K562 (cell line): ENCODE measurements around the gene CRIM1. TPM values are rescaled to one million over a fixed set of nuclear protein-coding genes. Genes with fewer than 3 reads are reported as not detected.

ENCODE experiments used
- ATAC-seq: fragments of 200-7000 bp; cut with Tn5 transposase; 3 replicates; pipeline ENCODE4 v1.9.1; 2020; ENCODE audit warnings: moderate library complexity
- BruUV-seq: library from RNA; stranded (reverse); fragments of 400-500 nt; replicated peaks from 2 replicates; lab custom pipeline; 2021; lab: Mats Ljungman, UMichigan
- CTCF ChIA-PET: fragments of 300-600 bp; formaldehyde crosslinking; extraction: SDS; loops from one replicate; lab custom pipeline; 2021; ENCODE audit warnings: low intra/inter-chr PET ratio; lab: Yijun Ruan, JAX
- POLR2A ChIA-PET: fragments of 300-600, 350-650 bp; sonication (Branson Sonifier 250); formaldehyde crosslinking; extraction: SDS; loops from one replicate; lab custom pipeline; 2021; ENCODE audit warnings: antibody characterized with exemption, inconsistent platforms; lab: Yijun Ruan, JAX
- DNase-seq, 4 experiments: peaks; one replicate each; pipeline versions ENCODE4 v3.0.0 to v3.0.0-alpha.2; 2011 to 2018; ENCODE audit warnings: low spot score in 3 of 4, mixed read lengths in 3 of 4; ENCODE audit errors: extremely low read depth in 1 of 4
- FAIRE-seq: peaks from 2 replicates; lab custom pipeline; 2011; peaks lifted over from hg19 to GRCh38; lab: Jason Lieb, UNC
- H2AFZ ChIP-seq: 2 replicates; pipeline ENCODE4 v1.6.0; 2011; ENCODE audit warnings: low read depth, low read length, control low read depth, inconsistent platforms
- H3K27ac ChIP-seq: fragments of 200-600 bp; 3 replicates; pipeline ENCODE4 v1.8.0; 2011; ENCODE audit warnings: low read depth, mild to moderate bottlenecking, control low read depth, inconsistent platforms, low read length, moderate library complexity, mixed read lengths; ENCODE audit errors: extremely low read depth
- H3K27me3 ChIP-seq, 2 experiments: fragments of 300-600 bp in 1 of 2; 2 replicates in 1 of 2; 3 replicates in 1 of 2; pipeline versions ENCODE4 v1.6.0 to v1.8.0; 2011; ENCODE audit warnings: inconsistent platforms in 2 of 2, low read length in 2 of 2, mild to moderate bottlenecking in 1 of 2, mixed read lengths in 1 of 2, moderate library complexity in 1 of 2; ENCODE audit not compliant: control insufficient read depth in 2 of 2, insufficient read depth in 2 of 2
- H3K36me3 ChIP-seq: fragments of 300-600 bp; 3 replicates; pipeline ENCODE4 v1.8.0; 2011; ENCODE audit warnings: mild to moderate bottlenecking, low read length, inconsistent platforms; ENCODE audit not compliant: control insufficient read depth, insufficient read depth
- H3K4me1 ChIP-seq, 2 experiments: fragments of 200-600 bp in 1 of 2; replicated peaks in 1 of 2; 2 replicates in 1 of 2; 3 replicates in 1 of 2; pipeline versions ENCODE4 v1.5.1 to v1.8.0; 2011; ENCODE audit warnings: inconsistent platforms in 2 of 2, low read length in 2 of 2, mild to moderate bottlenecking in 1 of 2, mixed read lengths in 1 of 2, moderate library complexity in 1 of 2; ENCODE audit not compliant: control insufficient read depth in 2 of 2, insufficient read depth in 2 of 2
- H3K4me2 ChIP-seq: 2 replicates; pipeline ENCODE4 v1.6.1; 2011; ENCODE audit warnings: low read length, control low read depth, inconsistent platforms, mixed read lengths; ENCODE audit not compliant: insufficient read depth
- H3K4me3 ChIP-seq: fragments of 200-600 bp; sonication (generic), shearing (Covaris generic); 2 replicates; pipeline ENCODE4 v1.5.1; 2016; ENCODE audit warnings: control low read depth, inconsistent platforms
- H3K79me2 ChIP-seq: fragments of 200-600 bp; 3 replicates; pipeline ENCODE4 v1.8.0; 2011; ENCODE audit warnings: low read length, inconsistent platforms; ENCODE audit not compliant: control insufficient read depth, insufficient read depth
- H3K9ac ChIP-seq, 2 experiments: 2 replicates each; pipeline versions ENCODE4 v1.6.0 to v1.6.1; 2011; ENCODE audit warnings: low read depth in 2 of 2, low read length in 2 of 2, control low read depth in 1 of 2, inconsistent platforms in 1 of 2, mild to moderate bottlenecking in 1 of 2, mixed read lengths in 1 of 2; ENCODE audit not compliant: insufficient read depth in 1 of 2
- H3K9me1 ChIP-seq: one replicate; pipeline ENCODE4 v1.6.0; 2011; ENCODE audit warnings: inconsistent platforms, mild to moderate bottlenecking, low read length, moderate library complexity; ENCODE audit not compliant: control insufficient read depth, insufficient read depth
- H3K9me3 ChIP-seq: replicated peaks from 2 replicates; pipeline ENCODE4 v1.5.1; 2011; ENCODE audit warnings: low read depth, low read length, inconsistent platforms; ENCODE audit not compliant: control insufficient read depth, insufficient read depth
- H4K20me1 ChIP-seq: replicated peaks from 2 replicates; pipeline ENCODE4 v1.6.1; 2011; ENCODE audit warnings: low read length, inconsistent platforms, mixed read lengths; ENCODE audit not compliant: control insufficient read depth, insufficient read depth
- CCAR2 ChIP-seq: fragments of 200-400 bp; formaldehyde crosslinking; IDR thresholded peaks from 2 replicates; pipeline ENCODE4 v1.6.1; 2017; ENCODE audit warnings: mild to moderate bottlenecking, low read depth, low read length
- GATAD2A ChIP-seq: fragments of 450-650 bp; IDR thresholded peaks from 2 replicates; pipeline ENCODE4 v1.6.1; 2017
- KLF1 ChIP-seq: fragments of 450-650 bp; IDR thresholded peaks from 2 replicates; pipeline ENCODE4 v1.6.1; 2016; ENCODE audit warnings: missing genetic modification characterization, missing compliant biosample characterization
- KLF16 ChIP-seq: IDR thresholded peaks from 2 replicates; pipeline ENCODE4 v1.6.1; 2016; ENCODE audit warnings: antibody characterized with exemption
- PHB ChIP-seq: fragments of 250-450 bp; sonication (Bioruptor Pico); IDR thresholded peaks from 2 replicates; pipeline ENCODE4 v1.5.0; 2021
- SMARCA4 ChIP-seq: fragments of 450-650 bp; IDR thresholded peaks from 2 replicates; pipeline ENCODE4 v1.6.1; 2016
- SUPT5H ChIP-seq: fragments of 450-650 bp; IDR thresholded peaks from 2 replicates; pipeline ENCODE4 v1.6.1; 2016
- U2AF1 ChIP-seq: fragments of 200-400 bp; formaldehyde crosslinking; optimal IDR thresholded peaks from 2 replicates; pipeline ENCODE3; 2017; ENCODE audit warnings: mild to moderate bottlenecking, low read depth, low read length, moderate library complexity
- ZNF436 ChIP-seq: fragments of 250-450, 450-650 bp; sonication (Bioruptor Pico); formaldehyde crosslinking; IDR thresholded peaks from 2 replicates; pipeline ENCODE4 v1.7.0; 2020; ENCODE audit warnings: mild to moderate bottlenecking
- ZNF586 ChIP-seq: fragments of 450-650 bp; formaldehyde crosslinking; conservative IDR thresholded peaks from 2 replicates; pipeline ENCODE4 v1.4.0; 2020; ENCODE audit warnings: mild to moderate bottlenecking, moderate library complexity
- ZNF778 ChIP-seq: fragments of 450-650 bp; formaldehyde crosslinking; IDR thresholded peaks from 2 replicates; pipeline ENCODE4 v1.4.0; 2020; ENCODE audit warnings: mild to moderate bottlenecking, moderate library complexity
- WGBS: fragments of 100-300 bp; shearing (Covaris generic); methylation state at CpG from one replicate; pipeline ENCODE4 v1.1.6; 2016; ENCODE audit warnings: low coverage, mixed read lengths; ENCODE audit not compliant: insufficient coverage; ENCODE audit errors: missing lambda C conversion rate; 5-methylcytosine and 5-hydroxymethylcytosine counted together
- in situ Hi-C: fragments of 300-500 bp; cut with MboI; formaldehyde crosslinking; loops from 4 replicates; pipeline ENCODE4 v1.15.0; 2018; ENCODE audit warnings: inconsistent platforms, mixed read lengths
- intact Hi-C: fragments of 100-400 bp; cut with micrococcal nuclease; formaldehyde crosslinking; loops from 2 replicates; pipeline ENCODE4 v1.14.2; 2022
- polyA plus RNA-seq, 8 experiments: library from polyadenylated mRNA; depleted of rRNA in 4 of 8; stranded (reverse) in 5 of 8; unstranded in 3 of 8; fragments of >200 nt; fragmentation: Nextera tagmentation in 2 of 8; fragmentation: Illumina TruSeq in 1 of 8; extraction: Ambion mirVana in 2 of 8; extraction: Trizol in 1 of 8; gene quantifications; 2 replicates each; pipeline versions ENCODE4 v1.2.1 to v1.2.3, GENCODE V29; 2011 to 2014; ENCODE audit warnings: inconsistent platforms in 1 of 8, missing spikeins in 1 of 8
- total RNA-seq, 7 experiments: library from RNA; depleted of rRNA in 6 of 7; stranded (reverse); fragments of >200 nt in 6 of 7; fragmentation: Illumina TruSeq in 2 of 7; extraction: Trizol in 2 of 7; gene quantifications; 2 replicates each; pipeline versions ENCODE4 v1.2.1 to v1.2.3, GENCODE V29; 2011 to 2021; ENCODE audit warnings: low replicate concordance in 1 of 7

The CRIM1 gene
- total and polyA plus RNA-seq, 9 of the 15 experiments (the other 6 are each of a cell fraction or from before 2014, with no cell fraction given) = 0.01 to 0.36 (median 0.06) TPM; not detected in 1

DNA sequence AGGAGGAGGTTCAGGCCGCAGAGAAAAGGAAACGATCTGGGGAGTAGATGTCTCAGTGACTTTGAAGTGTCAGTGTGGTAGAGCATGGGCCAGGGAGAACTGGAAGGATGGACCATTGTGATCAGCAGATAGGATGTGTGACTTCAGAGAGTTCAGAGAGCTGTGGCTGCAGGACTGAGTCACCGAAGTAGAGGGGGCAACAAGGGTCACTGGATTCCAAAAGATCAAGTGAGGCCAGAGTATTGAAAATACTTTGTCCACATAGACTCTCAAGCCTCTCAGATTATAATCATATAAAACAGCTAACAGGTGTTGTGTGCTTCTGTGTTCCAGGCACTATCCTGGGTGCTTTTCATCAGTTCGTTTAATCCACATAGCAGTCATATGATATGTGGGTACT is 99.4 kb downstream of the CRIM1 start:
- ATAC-seq = no peak
- POLR2A ChIA-PET = no interaction called here
- Histone ChIP-seq H3K9me3 (no peaks in the 10 kb centered on the region), H4K20me1 (no peaks in the 10 kb centered on the region), H3K4me3 (no peak overlapping the region), H3K36me3 (no peaks in the 10 kb centered on the region), H3K4me2 (no peak overlapping the region), H3K4me1 (peaks cover 0 to 23% of the 10 kb centered on the region in 2 experiments), H3K27ac (no peak overlapping the region), H3K27me3 (peaks cover 0 to 4% of the 10 kb centered on the region in 2 experiments; a peak in 1 of 5 replicates), H3K9me1 (no peaks in the 10 kb centered on the region), H3K79me2 (no peaks in the 10 kb centered on the region), H2AFZ (no peak overlapping the region), H3K9ac (no peak overlapping the region)
- in situ Hi-C loops = no loop called here
- CTCF ChIA-PET = interaction anchor here (0.6 kb wide), 1 partner anchor 1208 kb away, joined by 3 read pairs; no protein-coding TSS in a partner anchor
- no peak for DNase-seq
- 4% methylated on average over 4 of the region's 4 CpGs for WGBS
- TF ChIP-seq SUPT5H (no peak), ZNF586 (no peak), GATAD2A (no peak), SMARCA4 (no peak), CCAR2 (no peak), KLF1 (no peak)
- intact Hi-C loops = no loop called here
- no peak for FAIRE-seq
- BruUV-seq = no TSS peak

DNA sequence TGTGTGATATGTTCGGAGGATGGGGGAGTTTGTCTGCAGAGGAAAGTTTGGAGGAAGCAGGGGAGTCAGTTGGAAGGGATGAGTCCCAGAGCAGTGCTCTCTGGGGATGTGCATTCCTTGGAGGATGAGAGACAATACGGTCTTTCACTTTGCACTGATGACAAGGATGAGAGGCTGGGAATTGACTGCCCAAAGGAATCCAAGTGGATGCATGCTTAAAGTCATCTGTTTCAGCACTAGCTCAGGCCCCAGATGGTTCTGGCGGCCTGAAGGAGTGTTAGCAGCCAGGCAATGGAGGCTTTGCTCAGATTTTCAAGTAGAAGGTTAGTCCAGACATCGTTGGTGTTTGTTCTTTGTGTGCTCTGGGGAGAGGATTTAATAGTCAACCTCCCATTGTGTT is 100.2 kb downstream of the CRIM1 start:
- ChIA-PET CTCF (no interaction called here), POLR2A (interaction anchor here (0.7 to 1.9 kb wide), 2 partner anchors 30 to 1013 kb away, joined by 3 to 4 read pairs; no protein-coding TSS in a partner anchor)
- intact Hi-C loops = no loop called here
- Histone ChIP-seq H3K4me3 (no peak overlapping the region), H4K20me1 (no peaks in the 10 kb centered on the region), H2AFZ (no peak overlapping the region), H3K36me3 (no peaks in the 10 kb centered on the region), H3K27ac (no peak overlapping the region), H3K79me2 (no peaks in the 10 kb centered on the region), H3K9me3 (no peaks in the 10 kb centered on the region), H3K9me1 (no peaks in the 10 kb centered on the region), H3K27me3 (peaks cover 0 to 4% of the 10 kb centered on the region in 2 experiments; a peak in 1 of 5 replicates)
- 8% methylated on average over 4 of the region's 4 CpGs for WGBS
- TF ChIP-seq KLF16 (no peak), ZNF778 (CRISPR knock-in tag) (no peak), ZNF436 (CRISPR knock-in tag) (no peak), U2AF1 (no peak), PHB (CRISPR knock-in tag) (no peak)
- TF ChIP-seq, all 486 proteins: peak for 0
- ATAC-seq (no peak), DNase-seq (no peak), FAIRE-seq (no peak)
- BruUV-seq = no TSS peak
- Histone ChIP-seq H3K4me1 (peaks cover 0 to 17% of the 10 kb centered on the region in 2 experiments), H3K4me2 (no peak overlapping the region), H3K9ac (no peak overlapping the region)
- in situ Hi-C loops = no loop called here
